Superior temporal gyrus (tissue), 1 donor: ENCODE measurements around the gene PXK.
A peak's percentile ranks its signal among the peaks of the same experiment; 100 is the strongest.

ENCODE experiments used
- DNase-seq: peaks from one replicate; pipeline ENCODE4 v3.0.0-alpha.2; 2016; ENCODE audit errors: extremely low spot score

Gene PXK

DNA sequence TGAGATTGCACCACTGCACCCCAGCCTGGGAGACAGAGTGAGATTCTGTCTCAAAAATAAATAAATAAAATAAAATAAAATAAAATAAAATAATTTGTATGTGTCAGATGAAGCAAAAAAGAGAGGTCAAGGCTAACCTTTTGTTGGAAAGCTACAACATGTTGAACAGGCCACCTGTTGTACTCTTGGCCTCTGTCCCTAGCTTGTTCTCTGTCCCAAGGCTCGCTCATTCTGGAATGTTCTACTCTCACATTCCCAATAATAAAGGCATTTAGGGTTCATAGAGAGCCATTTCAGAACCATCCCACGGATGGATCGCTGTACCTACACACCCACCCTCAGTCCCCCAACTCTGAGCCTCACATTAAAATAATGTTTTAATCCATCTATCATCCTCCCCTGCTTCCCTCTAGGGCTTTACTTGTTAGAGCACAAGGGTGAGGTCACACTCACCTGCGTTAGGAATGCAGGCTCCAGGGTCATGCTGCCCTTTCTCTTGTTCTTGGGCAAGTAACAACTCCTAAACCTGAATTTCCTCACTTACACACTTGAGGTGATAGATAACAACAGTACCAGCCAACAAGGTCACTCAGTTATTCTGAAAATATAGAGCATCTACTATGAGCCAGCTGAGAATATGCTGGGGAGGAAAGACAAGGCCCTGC is 134.3 kb downstream of the PXK start:
- no peak for DNase-seq

DNA sequence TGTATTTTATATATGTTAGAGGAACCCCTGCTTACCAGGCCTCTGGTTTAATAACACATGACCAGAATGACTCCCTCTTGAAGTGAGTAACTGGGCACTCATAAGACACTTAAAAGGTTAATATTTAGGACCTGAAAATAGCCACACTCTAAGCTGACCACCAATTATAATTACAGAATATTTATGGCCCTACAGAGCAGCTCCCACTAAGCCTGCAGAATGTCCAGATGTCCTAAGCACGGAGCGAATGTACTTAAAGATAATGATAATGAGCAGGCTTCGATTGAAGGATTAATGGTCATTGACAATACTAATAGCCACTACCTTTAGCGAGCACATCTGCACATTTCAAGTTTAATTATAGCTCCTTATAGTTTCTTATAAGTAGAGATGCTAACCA is 136.4 kb downstream of the PXK start:
- DNase-seq, result no peak

DNA sequence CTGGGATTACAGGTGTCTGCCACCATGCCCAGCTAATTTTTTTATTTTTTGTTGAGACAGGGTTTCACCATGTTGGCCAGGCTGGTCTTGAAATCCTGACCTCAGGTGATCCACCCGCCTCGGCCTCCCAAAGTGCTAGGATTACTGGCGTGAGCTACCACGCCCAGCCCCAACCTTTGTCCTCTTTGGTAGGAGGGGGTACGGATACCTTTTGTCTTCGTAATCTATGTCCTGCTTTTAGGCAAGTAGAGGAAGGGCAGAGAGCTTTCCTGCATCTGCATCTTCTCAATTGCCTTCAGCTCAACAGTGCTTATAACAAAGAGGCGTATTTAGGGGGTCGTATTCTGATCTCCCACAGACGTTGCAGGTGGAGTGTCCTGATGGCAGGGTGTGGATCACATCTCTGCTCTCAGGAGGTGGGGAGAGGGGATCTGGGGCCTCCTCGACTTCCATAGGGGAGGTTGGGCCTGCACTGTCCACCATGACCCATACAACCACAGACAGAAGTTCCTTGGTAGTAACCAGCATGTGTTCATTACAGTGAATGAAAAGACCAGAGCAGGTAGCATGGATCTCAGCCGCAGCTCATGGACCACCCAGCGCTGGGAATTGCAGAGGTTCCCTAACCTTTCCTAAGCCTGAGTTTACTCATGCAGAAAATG is 137.8 kb downstream of the PXK start:
- no peak for DNase-seq

DNA sequence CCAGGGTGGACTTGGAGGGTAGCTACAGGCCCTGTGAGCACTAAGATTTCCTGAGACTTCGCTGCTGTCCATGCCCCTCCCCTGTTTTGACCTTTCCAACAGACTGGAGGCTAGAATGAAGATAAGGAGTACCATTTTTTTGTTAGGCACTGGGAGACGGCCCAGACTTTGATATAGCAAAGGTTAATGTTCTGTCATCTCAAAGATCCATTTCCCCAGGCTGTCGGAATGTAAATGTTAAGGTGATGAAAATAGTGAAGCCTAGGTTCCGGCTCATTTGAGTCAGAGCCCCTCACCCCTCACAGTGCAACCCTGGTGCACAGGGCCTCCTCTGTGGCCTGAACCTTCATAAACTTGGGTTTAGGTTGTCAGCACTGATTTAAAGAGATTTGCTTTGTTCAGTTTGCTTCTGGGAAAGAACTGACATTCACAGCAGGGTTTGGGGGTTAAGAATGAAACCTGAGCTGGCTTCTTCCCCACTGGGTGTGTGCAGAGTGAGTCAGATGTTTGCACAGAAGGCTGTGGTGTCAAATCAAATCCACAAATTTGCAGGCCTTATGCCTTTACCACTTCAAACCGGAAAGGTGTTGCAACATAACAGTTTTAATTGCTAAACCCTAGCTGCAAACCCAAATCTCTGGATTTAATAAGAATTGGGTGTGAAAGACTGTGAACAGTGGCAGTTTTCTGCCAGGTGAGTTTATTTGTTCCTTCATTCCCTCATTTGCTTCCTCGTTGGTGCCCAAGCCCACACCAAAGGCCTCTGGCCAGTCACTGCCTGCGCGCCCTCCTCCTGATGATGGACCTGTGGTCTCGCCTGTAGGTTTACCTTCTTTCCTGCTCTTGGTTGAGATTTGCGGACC is 138.6 kb downstream of the PXK start:
- DNase-seq, result peak; percentile 19

DNA sequence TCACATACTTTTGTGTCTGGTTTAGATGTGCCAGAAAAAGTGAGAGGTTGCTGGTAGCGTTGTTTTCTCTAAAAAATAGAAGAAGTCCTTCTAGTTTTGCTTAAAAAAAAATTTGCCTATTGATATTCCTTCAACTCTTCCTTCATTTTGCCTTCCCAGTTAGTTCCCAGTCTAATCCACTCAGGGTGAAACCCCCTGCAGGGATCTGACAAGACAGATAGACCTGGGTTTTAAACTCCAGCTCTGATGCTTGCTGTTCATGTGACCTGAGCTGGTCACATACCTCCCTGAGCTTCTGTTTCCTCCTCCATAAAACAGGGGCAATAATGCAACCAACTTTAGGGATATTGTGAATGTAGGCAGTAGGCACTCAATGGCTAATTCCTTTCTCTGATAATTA is 140.6 kb downstream of the PXK start:
- DNase-seq, result peak; percentile 14

DNA sequence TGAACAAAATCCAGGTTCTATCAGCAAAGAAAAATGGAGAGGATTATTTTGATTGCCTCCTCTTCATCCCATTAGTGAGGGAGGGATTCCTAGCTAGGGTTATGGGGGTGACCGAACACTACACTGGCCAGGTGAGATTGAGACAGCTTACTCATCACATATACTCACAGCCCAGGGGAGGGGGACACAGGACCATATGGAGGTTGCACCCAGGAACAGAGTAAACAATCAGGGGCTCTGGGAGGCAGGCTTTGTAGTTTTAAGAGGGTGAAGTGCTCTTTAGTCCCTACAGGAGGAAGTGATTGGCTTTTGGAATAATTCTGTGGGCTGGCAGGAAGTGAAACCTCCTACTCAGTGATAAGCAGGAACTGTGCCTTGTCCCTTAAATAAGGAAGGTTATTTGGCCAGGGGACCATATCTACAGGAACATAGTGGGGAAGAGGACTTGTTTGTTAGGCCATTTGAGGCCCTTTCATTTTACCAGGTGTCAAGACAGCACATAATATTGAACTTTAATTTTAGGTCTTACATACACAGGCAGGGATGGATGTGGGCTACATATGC is 141.7 kb downstream of the PXK start:
- DNase-seq, result no peak

DNA sequence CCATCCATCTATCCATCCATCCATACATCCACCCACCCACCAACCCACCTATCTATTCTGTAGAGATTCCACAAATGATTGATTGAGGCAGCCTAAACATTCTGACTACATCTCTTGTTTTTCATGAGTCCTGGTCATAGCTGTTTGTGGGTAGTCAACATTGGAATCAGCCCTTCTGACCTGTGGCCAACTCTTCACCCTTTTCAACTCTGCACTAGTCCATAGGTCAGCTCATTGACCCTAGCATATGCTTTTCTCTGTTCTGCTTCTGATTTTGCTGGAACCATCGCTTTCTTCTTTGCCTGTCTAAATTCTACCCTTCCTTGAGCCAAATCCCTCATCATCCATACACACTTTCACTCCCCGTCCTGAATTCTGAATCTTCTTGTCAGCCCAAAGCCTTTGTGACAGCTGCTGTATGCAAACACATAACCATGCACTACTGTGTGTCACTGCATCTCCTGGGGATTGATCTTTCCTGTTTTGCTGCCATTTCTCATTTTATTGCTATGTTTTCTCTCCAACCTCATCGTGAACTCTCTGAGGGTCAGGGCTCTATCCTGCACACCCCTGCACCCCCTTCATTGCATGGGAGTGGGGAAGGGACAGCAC is 142.4 kb downstream of the PXK start:
- no peak for DNase-seq
